Loucy (cell line): ENCODE data around the gene SHPK.

Experiments used
- H2AFZ ChIP-seq: fragments of 200-600 bp; sonication (generic); 2 replicates; pipeline ENCODE4 v1.6.0; 2016; ENCODE audit warnings: antibody characterized with exemption, mild to moderate bottlenecking, low read length, moderate library complexity
- H3F3A ChIP-seq: fragments of 200-600 bp; 2 replicates; pipeline ENCODE4 v1.6.0; 2016; ENCODE audit warnings: antibody characterized with exemption, low read depth, mild to moderate bottlenecking
- H3K27me3 ChIP-seq: fragments of 200-600 bp; sonication (generic); 2 replicates; pipeline ENCODE4 v1.6.1; 2014; ENCODE audit warnings: low read length, mild to moderate bottlenecking; ENCODE audit not compliant: insufficient read depth, poor library complexity, severe bottlenecking
- H3K36me3 ChIP-seq: fragments of 200-600 bp; sonication (generic); 2 replicates; pipeline ENCODE4 v1.6.1; 2016; ENCODE audit warnings: low read length; ENCODE audit not compliant: insufficient read depth
- H3K4me1 ChIP-seq: fragments of 200-600 bp; sonication (generic); 2 replicates; pipeline ENCODE4 v1.5.1; 2014; ENCODE audit warnings: low read length, mild to moderate bottlenecking; ENCODE audit not compliant: insufficient read depth, poor library complexity, severe bottlenecking
- H3K4me2 ChIP-seq: fragments of 200-600 bp; sonication (generic); 2 replicates; pipeline ENCODE4 v1.6.0; 2014; ENCODE audit warnings: antibody characterized with exemption, low read length, low read depth, mild to moderate bottlenecking; ENCODE audit not compliant: poor library complexity, severe bottlenecking
- H3K4me3 ChIP-seq: fragments of 200-600 bp; sonication (generic); 2 replicates; pipeline ENCODE4 v1.5.1; 2014; ENCODE audit warnings: low read length, mild to moderate bottlenecking, mixed read lengths; ENCODE audit not compliant: poor library complexity, severe bottlenecking
- H3K79me2 ChIP-seq: fragments of 200-600 bp; sonication (generic); 2 replicates; pipeline ENCODE4 v1.6.1; 2014; ENCODE audit warnings: low read length; ENCODE audit not compliant: insufficient read depth
- H3K9ac ChIP-seq: fragments of 200-600 bp; sonication (generic); 2 replicates; pipeline ENCODE4 v1.6.0; 2014; ENCODE audit warnings: mild to moderate bottlenecking, low read depth, low read length, moderate library complexity; ENCODE audit not compliant: poor library complexity, severe bottlenecking
- H3K9me2 ChIP-seq: fragments of 200-600 bp; sonication (generic); replicated peaks from 2 replicates; pipeline ENCODE4 v1.6.1; 2016; ENCODE audit warnings: low read depth, low read length, mixed read lengths
- H3K9me3 ChIP-seq: fragments of 200-600 bp; sonication (generic); 2 replicates; pipeline ENCODE4 v1.6.1; 2014; ENCODE audit warnings: mild to moderate bottlenecking, antibody characterized with exemption, low read length, low read depth; ENCODE audit not compliant: insufficient read depth
- H4K20me1 ChIP-seq: fragments of 200-600 bp; sonication (generic); 2 replicates; pipeline ENCODE4 v1.6.0; 2014; ENCODE audit warnings: antibody characterized with exemption, low read length, mild to moderate bottlenecking; ENCODE audit not compliant: insufficient read depth, poor library complexity, severe bottlenecking
- EZH2phosphoT487 ChIP-seq: fragments of 200-600 bp; IDR thresholded peaks from 2 replicates; pipeline ENCODE4 v1.6.1; 2018; ENCODE audit warnings: antibody characterized with exemption, mild to moderate bottlenecking, moderate library complexity, borderline replicate concordance
- TF ChIP-seq, protein P1 (sequence below): fragments of 200-600 bp; sonication (generic); conservative IDR thresholded peaks from 2 replicates; pipeline ENCODE4 v1.5.1; 2014; ENCODE audit warnings: mild to moderate bottlenecking, antibody characterized with exemption, low read length

Gene SHPK, protein sequence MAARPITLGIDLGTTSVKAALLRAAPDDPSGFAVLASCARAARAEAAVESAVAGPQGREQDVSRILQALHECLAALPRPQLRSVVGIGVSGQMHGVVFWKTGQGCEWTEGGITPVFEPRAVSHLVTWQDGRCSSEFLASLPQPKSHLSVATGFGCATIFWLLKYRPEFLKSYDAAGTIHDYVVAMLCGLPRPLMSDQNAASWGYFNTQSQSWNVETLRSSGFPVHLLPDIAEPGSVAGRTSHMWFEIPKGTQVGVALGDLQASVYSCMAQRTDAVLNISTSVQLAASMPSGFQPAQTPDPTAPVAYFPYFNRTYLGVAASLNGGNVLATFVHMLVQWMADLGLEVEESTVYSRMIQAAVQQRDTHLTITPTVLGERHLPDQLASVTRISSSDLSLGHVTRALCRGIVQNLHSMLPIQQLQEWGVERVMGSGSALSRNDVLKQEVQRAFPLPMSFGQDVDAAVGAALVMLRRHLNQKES

DNA sequence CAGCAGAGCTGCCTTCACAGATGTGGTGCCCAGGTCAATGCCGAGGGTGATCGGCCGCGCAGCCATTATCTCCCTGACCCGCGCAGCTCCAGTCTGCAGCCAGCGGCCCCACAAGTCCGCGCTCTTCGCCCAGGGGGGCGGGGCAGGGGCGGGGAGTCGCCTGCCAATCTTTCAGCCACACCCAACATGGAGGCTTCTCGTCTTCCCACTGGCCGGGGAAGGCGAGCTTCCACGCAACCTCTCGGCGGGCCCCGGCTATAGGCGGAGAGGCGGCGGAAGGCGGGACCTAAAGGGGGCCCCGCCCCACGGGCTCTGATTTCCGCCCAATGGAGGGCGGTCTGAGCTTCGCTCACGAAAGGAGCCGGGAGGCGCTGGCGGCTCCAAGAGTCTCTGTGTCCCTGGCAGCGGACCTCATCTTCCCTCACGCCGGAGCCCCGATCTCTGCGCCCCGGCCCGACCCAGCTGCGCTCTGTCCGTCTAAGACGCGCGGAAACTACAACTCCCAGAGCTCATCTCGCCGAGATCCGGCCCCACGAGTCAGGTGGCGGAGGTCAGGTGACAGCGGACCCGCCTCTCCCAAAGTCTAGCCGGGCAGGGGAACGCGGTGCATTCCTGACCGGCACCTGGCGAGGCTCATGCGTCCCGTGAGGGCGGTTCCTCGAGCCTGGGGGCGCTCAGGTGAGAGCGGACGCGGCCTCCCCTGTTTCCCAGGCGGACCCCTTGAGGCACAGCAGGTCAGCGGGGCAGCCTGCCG is at the start of gene SHPK, which contains the start of gene CTNS:
Gene SHPK (minus strand): TSS at position 97 of the 754 bp plus-strand sequence. CDS start 31 bp downstream, at position 66.
Gene CTNS (plus strand): TSS at position 607 of the 754 bp plus-strand sequence. CDS start 3,447 bp downstream, outside the sequence.
- no peaks in the 10 kb centered on the region for H3K36me3 ChIP-seq
- H3K4me2 ChIP-seq: peak within 1 kb of the TSS; percentile 100
- H2AFZ ChIP-seq: peak within 1 kb of the TSS; percentile 99
- H3K4me3 ChIP-seq: peak within 1 kb of the TSS; percentile 98
- peaks cover 19% of the 10 kb centered on the region for H3K79me2 ChIP-seq
- H3K4me1 ChIP-seq: peaks cover 21% of the 10 kb centered on the region
- no peaks in the 10 kb centered on the region for H3K27me3 ChIP-seq
- TF ChIP-seq, protein P1, sequence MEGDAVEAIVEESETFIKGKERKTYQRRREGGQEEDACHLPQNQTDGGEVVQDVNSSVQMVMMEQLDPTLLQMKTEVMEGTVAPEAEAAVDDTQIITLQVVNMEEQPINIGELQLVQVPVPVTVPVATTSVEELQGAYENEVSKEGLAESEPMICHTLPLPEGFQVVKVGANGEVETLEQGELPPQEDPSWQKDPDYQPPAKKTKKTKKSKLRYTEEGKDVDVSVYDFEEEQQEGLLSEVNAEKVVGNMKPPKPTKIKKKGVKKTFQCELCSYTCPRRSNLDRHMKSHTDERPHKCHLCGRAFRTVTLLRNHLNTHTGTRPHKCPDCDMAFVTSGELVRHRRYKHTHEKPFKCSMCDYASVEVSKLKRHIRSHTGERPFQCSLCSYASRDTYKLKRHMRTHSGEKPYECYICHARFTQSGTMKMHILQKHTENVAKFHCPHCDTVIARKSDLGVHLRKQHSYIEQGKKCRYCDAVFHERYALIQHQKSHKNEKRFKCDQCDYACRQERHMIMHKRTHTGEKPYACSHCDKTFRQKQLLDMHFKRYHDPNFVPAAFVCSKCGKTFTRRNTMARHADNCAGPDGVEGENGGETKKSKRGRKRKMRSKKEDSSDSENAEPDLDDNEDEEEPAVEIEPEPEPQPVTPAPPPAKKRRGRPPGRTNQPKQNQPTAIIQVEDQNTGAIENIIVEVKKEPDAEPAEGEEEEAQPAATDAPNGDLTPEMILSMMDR: no peak
- TF ChIP-seq EZH2phosphoT487: no peak
- H3F3A ChIP-seq: no peaks in the 10 kb centered on the region
- no peaks in the 10 kb centered on the region for H3K9me3 ChIP-seq
- H3K9ac ChIP-seq: peak within 1 kb of the TSS; percentile 95
- H3K9me2 ChIP-seq: no peaks in the 10 kb centered on the region
- peaks cover 4% of the 10 kb centered on the region for H4K20me1 ChIP-seq

DNA sequence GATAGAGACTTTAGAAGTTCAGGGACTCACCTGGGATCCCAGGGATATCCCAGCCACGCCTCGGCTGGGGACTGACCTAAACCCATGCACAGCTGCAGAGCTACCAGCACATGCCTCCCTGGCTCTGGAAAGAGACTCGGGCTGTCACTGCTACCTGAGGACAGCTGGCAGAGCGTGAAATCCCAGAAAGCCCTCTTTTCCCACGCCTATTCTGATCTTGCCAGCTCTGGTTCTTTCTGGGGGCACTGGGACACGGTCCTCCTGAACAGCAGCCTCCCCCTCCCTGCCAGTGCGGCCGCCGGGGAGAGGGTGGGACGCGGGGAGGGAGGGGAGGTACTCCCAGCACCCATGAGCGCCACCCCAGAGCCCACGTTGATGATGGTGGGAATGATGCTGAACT is 49.1 kb upstream of the SHPK start:
- Histone ChIP-seq H3K79me2 (no peaks in the 10 kb centered on the region), H3K4me2 (no peak overlapping the region)
- TF ChIP-seq, protein P1: no peak
- TF ChIP-seq EZH2phosphoT487: no peak

DNA sequence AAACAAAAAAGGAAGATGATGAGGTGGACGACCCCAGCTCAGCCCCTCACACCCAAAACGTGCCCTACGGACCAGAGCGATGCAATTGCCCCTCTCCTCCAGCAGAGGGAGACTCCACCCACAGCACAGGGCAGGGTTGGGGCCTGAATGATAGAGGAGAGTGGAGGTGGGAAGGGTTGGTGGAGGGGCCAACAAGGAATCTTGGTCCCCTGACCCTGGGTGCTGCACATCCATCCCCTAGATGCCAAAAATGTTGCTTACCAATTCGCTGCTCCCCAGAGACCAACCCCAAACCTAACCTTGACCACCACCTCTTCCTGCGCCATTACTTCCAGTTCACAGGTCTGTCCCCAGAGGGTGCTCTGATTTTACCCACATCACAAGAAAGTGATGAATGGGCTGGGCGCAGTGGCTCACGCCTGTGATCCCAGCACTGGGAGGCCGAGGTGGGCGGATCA is 47.0 kb upstream of the SHPK start:
- Histone ChIP-seq H3K4me1 (no peaks in the 10 kb centered on the region), H3K27me3 (no peaks in the 10 kb centered on the region), H3K9me2 (no peaks in the 10 kb centered on the region), H3K9ac (no peak overlapping the region), H3K4me3 (no peak overlapping the region), H3K9me3 (no peaks in the 10 kb centered on the region), H2AFZ (no peak overlapping the region), H3K79me2 (no peaks in the 10 kb centered on the region), H3F3A (no peaks in the 10 kb centered on the region), H3K36me3 (peaks cover 5% of the 10 kb centered on the region; the same call in 1 of the 2 replicates), H3K4me2 (no peak overlapping the region), H4K20me1 (peaks cover under 1% of the 10 kb centered on the region)
- TF ChIP-seq, protein P1: peak; percentile 98
- TF ChIP-seq EZH2phosphoT487: no peak

More for the DNA sequence above, 49.1 kb upstream of the SHPK start:
- H3K4me3 ChIP-seq: no peak overlapping the region
- H3F3A ChIP-seq: no peaks in the 10 kb centered on the region
- H4K20me1 ChIP-seq: peaks cover 8% of the 10 kb centered on the region
- no peaks in the 10 kb centered on the region for H3K4me1 ChIP-seq
- H3K27me3 ChIP-seq: no peaks in the 10 kb centered on the region
- H3K9ac ChIP-seq: no peak overlapping the region
- no peaks in the 10 kb centered on the region for H3K9me2 ChIP-seq
- no peaks in the 10 kb centered on the region for H3K9me3 ChIP-seq
- H2AFZ ChIP-seq: no peak overlapping the region
- peaks cover 9% of the 10 kb centered on the region; the same call in 1 of the 2 replicates for H3K36me3 ChIP-seq
